Activated T-cell treated with anti-CD3 and anti-CD28 coated beads, Interleukin-2, amount 50 U/mL, for 1 hour (primary cell): ENCODE results near the gene PACRG.

ENCODE experiments used
- DNase-seq: peaks from one replicate; pipeline ENCODE4 v3.0.0-alpha.2; 2020

Gene PACRG

GRCh38 chr6:162710936-162711335 lies 16.8 kb upstream of the PACRG start:
- DNase-seq = no peak

GRCh38 chr6:162711376-162711775 lies 16.4 kb upstream of the PACRG start:
- DNase-seq = no peak

DNA sequence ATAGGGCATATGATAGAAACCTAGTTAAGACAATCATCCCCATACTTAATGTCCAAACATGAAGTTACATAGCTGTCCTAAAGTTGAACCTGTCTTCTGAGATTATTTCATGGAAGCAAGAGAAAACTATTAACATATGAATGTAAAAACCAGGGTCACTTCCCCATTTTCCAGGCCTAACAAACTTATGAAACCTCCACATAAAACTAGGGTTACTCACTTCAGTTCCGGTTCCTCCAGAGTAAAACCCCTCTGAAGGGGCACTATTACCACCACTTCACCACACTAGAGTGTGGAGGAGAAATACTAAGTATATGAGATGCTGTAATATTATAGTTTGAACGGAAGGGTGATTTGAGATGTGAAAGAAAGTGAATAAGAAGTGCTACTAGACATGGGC lies 15.1 kb upstream of the PACRG start:
- no peak for DNase-seq

GRCh38 chr6:162713974-162714780 lies 13.6 kb upstream of the PACRG start:
- DNase-seq = no peak

DNA sequence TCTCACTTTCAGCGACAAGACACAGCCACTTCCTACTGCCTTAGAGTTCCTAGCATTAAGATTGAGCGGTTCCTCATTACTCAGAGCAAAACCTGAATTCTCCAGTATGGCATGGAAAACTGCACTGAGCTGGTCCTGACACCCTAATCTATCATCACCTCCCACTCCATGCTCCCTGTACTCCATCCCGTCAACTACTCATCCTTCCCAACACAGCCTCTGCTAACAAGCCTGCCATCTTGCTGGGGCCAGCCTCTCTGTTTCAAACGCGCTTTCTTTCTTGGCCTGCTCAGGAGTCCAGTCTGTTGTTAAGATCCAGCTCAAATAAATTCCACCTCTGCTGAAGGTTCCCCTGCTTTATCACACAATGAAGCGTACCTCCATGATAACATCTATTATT lies 12.2 kb upstream of the PACRG start:
- DNase-seq = no peak

DNA sequence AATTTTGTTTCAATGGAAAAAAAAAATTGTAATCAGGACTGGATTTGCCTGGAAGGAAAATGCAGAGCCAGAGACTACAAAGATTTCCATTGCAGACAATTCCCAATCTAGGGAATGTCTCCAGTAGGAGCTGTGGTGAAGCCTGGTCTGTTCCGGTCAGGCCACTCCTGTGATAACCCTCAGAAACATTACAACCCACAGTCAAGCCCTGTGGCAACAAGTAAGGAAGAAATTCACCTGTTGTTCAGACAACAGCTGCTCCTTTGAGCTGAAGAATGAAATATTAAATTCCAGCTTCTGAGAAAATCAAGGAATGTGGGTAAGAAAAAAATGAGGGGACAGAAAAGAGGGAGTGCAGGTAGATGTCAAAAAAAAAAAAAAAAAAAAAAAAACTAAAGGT lies 8.2 kb upstream of the PACRG start:
- DNase-seq = no peak

GRCh38 chr6:162721404-162721687 lies 6.4 kb upstream of the PACRG start:
- no peak for DNase-seq

- no peak for DNase-seq
Measured at GRCh38 chr6:162722226-162722625, 5.5 kb upstream of the PACRG start.

GRCh38 chr6:162722633-162723032 lies 5.1 kb upstream of the PACRG start:
- DNase-seq = no peak

GRCh38 chr6:162726947-162727321 lies 840 bp upstream of the PACRG start:
- DNase-seq = no peak

DNA sequence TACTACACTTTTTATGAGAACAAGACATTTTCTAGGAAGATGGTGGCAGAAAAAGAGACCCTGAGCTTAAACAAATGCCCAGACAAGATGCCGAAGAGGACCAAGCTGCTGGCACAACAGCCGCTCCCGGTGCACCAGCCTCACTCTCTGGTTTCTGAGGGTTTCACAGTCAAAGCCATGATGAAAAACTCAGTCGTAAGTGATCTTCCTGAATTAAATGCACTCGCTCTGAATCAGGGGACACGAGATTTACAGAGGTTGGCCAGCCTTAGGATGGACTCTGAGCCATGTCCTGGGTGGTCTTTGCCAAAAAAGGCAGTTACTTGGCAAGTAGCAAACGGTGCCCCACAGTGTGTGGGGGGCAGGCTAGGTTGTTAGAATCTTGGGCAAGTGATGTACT lies 423 bp downstream of the PACRG start:
- no peak for DNase-seq

- no peak for DNase-seq
Measured at GRCh38 chr6:162728706-162729105, 932 bp downstream of the PACRG start.

DNA sequence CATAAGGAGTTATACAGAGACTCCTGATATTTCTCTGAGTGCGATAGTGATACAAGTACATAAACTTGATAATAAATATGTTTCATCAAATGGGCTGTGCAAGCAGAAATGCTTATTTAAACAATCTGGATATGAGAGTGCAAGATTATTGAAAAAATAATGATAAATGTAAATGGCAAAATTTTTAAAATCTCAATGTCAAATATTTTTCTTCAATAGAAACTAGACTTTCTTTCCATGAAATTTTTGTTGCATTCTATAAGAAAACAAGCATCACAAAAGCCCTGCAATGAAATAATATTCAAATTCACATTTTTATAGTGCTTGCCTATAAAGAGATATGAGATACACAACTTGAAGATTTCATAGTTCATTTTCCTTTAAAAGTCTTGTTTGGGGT lies 2.7 kb downstream of the PACRG start:
- DNase-seq = no peak

DNA sequence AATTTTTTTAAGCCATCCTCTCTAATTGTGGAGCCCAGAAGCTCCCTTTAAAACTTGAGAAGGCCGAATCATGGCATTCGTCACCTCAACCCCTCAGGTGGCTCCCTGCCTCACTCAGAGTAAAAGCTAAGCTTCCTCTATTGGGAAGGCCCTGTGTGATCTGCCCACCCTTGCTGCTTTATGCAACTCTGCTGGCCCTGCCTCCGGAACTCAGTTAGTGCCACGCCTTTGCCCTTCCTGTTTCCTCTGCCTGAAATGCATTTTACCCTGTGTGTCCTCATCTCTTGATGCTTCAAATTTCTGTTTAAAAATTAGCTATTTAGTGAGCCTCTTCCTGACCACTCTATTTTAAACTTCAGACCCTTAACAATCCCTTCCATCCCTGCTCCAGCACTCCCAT lies 5.7 kb downstream of the PACRG start:
- no peak for DNase-seq

DNA sequence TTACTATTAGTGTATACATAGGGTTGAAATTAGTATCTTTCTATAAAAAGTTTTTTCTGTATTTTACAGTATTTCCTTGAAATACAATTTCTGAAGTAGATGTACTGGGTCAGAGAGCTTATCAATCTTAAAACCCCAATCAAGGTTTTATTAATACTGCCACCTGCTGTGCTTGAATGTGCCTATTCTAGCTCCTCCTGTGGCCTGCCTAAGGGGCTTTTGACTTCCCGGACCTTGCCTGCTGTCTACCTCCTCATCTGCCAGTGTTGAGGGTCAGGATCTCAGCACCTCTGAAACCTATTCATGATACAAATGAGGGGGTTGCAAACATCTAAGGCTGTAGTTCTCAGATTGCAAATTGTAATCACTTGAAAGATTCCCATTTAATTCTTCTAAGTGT lies 9.2 kb downstream of the PACRG start:
- no peak for DNase-seq

GRCh38 chr6:162750776-162751175 lies 23.0 kb downstream of the PACRG start:
- no peak for DNase-seq

- DNase-seq = no peak
Measured at GRCh38 chr6:162751211-162751859, 23.6 kb downstream of the PACRG start.

DNA sequence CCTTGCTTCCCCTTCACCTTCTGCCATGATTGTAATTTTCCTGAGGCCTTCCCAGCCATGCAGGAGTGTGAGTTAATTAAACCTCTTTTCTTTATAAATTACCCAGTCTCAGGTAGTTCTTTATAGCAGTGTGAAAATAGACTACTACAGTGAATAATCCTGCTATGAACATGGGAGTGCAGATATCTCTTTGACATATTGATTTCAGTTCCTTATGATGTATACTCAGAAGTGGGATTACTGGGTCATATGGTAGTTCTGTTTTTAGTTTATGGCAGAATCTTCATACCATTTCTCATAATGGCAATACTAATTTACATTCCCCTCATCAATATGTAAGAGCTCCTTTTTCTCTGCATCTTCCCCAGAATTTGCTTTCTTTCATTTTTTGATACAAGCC lies 26.0 kb downstream of the PACRG start:
- DNase-seq = no peak

GRCh38 chr6:162770136-162770535 lies 42.4 kb downstream of the PACRG start:
- no peak for DNase-seq

DNA sequence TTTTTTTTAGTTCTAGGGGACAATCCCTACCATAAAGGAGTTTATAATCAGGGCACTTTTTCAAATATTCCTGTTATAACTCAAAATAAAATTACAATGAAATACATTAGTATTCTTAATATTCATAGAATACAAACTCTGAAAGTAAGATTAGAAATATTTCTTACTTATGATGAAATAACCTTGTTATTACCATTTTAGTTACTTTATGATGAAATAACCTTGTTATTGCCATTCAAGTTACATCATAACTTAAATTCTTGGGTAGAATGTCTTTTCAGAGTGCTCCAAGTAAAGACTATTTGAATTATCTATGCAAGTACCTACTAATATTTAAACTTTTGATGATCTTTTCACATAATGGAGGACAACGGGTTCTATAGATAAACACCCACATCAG lies 43.2 kb downstream of the PACRG start:
- DNase-seq = no peak

DNA sequence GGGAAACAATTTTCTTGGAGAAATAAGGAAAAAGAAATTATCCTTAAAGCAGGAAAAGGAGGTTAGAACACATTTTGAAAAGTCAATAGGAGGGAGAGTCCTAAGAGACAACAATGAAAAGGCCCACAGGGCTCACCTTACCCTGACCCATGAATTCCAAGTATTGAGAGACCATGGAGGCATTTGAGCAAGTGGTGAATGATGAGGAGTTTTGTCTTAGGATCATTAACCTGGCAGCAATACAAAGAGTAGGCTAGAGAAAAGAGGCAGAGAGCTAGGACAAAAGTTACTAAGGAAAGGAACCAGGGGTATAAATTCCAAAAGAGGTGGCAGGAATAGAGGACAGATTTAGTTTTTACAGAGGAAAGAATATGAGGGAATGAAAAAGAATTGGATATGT lies 44.7 kb downstream of the PACRG start:
- no peak for DNase-seq

GRCh38 chr6:162773996-162774395 lies 46.2 kb downstream of the PACRG start:
- DNase-seq = no peak

DNA sequence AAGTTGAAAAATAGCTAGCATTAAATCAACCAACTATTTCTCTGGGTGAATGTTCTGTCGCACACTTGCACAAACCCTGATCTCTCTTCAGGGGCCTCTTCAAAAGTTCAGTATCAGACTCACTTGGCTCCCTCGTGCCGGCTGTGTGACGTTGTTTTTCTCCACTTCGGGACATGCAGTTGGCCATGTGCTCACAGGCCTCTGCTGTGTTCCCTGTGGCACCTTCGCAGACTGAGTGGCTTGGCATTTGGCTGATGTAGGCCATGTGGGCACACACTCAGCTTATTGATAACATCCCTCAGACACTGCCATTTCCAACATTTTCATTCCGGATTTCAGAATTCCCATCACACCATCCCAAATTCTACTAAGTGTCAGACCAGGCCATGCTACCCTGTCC lies 49.3 kb downstream of the PACRG start:
- DNase-seq = no peak

- DNase-seq = no peak
Measured at GRCh38 chr6:162778603-162779002, 50.8 kb downstream of the PACRG start.

DNA sequence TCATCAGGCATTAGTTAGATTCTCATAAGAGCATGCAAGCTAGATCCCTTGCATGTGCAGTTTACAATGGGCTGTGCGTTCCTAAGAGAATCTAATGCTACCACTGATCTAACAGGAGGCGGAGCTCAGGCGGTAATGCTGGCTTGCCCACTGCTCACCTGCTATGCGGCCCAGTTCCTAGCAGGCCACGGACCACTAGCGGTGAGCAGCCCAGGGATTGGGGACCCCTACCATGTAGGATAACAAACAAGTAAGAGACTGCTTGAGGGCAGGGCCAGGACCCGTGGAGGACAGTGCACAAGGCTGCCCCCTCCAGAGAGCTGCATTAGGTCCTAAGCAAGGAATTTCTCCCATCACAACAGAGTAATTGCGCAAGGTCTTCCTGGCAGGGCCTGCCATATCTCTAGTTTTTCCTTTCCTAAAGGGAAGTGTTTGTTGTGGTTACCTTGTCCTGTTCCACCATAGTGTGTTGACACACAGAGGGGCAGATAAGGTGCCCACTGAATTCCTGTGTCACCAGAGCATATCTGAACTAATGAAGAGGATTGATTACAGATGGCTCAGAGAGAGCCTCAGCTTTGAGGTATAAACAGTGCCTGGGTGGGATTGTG lies 58.0 kb downstream of the PACRG start:
- no peak for DNase-seq
